ENCODE measurements around the gene ATF5. TPM values are rescaled to one million over a fixed set of nuclear protein-coding genes. Genes with fewer than 3 reads are reported as not detected.
"Not testable (repeated sequence)": the region's sequence is repeated elsewhere in the genome, so short reads cannot be mapped to it uniquely, and the experiment has no call there.

ATF5 gene
- total RNA-seq, 1 experiment from 2014 or later = 12.4 TPM

DNA sequence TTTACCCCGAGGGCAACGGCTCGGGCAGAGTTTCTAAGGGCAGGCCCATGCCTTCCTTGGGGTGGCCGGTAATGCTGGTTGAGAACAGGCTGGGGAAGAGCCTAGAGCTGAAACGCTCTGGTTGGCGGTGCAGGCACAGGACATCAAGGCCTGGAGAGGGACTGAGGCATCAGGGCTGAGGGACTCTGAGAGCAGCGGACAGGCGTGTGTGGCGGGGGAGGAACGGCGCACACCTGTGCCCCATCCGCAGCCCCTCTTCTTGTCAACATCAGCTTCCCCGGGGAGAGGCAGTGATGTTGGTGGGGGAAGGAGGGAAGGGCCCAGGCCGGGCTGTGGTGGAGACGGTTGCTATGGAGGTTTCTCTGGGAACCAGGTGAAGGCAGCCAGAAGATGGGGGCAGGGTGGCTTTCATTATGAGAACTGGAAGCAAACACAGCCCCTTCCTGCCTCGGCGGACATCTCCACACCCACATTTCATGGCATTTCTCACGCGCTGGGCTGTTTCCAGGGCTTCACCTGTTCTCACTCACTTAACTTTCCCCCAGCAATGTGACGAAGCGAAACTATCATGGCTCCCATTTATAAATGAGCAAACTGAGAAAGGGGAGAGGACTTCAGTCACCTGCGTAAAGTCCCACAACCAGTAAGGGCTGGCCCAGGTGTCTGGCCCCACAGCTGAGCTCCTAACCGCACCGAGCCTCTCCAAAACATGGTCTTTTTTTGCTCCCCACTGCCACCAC lies 8.2 kb upstream of the ATF5 start:
- no peak for DNase-seq (ENCODE audit: low spot score)
- in situ Hi-C loops (cut with HindIII; ENCODE audit: low sequenced_read_pairs) = no loop called here

DNA sequence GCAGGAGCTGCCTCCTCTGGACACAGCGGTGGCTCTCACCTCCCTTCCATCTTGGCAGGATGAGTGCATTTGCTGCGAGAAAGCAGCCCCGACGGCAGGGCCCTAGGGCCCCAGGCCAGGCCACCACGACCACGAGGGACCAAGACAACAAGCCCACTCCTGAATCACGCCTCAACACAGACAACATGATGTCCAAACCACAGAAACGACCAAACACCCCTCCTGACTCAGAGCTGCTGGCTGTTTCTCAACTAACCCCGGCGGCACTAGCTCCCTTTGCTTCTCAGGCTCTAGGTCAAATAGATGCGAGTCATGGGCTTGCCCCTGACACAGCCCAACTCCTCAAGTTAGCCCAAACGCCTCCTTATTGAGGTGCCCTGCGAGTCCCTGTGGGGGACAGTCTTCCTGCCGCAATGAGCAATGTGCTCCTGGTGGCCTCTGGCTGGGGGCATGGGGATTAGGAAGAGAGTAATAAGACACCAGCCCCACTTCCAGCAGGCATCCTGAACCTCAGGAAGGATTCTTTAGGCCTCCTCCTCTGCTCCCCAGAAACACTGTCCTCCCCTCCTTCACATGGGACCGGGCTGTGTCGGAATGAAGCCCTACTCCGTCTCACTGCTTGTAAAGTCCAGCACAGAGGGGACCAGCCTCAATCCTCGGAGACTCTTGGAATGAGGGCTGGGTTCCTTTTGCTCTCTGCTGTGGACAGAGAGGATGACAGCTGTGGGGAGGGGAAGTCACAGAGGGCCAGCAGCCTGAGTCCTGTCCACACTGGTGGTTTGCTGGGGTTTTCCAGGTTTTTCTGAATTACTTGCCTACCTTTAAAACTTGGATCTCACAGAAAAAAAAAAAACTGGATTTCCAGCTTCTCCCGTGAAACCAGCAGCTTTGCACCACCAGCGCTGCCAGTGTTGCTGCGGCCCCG lies 6.9 kb upstream of the ATF5 start:
- DNase-seq (ENCODE audit: low spot score) = no peak

DNA sequence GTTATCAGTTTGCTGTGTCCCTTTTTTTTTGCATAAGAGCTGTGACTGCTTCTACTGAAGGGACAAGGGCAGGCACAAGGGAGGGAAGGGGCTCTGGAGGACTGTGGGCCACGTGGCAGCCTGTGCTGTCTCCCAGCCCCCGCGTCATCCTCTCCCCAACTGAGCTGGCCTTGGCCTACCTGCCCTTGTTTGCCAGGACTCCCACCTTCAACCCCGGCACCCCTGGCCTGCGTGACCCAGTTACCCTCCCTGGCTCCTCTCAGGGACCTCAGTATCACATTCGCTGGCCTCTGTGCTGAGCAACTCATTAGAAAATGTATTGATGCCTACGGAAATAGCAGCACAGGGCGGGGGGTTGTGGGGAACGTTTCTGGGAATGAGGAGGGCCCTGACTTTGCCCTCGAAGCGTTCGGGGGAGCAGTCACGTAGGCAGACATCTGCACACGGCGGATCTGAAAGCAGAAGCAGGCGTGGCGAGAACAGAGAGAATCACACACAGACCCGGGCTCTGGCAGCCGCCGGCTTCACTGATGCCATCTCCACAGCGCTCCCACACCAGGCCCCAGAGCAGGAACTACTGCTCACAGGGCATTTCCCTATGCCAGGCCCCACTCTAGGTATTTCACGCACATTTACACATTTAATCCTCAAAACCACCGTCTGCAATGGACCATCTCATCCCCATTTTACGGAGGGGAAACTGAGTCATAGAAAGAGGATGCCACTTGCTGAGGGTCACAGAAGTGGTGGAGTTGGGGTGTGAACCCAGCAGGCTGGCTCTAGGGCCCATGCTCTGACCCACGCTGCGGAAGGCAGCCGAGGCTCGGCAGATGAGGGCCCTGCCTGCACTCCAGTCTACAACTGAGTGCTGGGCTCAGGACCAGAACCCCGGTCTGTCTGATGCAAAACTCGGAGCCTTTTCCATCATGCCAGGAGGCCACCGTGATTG lies 5.7 kb upstream of the ATF5 start:
- no peak for DNase-seq (ENCODE audit: low spot score)
- in situ Hi-C loops (cut with HindIII; ENCODE audit: low sequenced_read_pairs) = no loop called here

More for the DNA sequence above, 6.9 kb upstream of the ATF5 start:
- in situ Hi-C loops (cut with HindIII; ENCODE audit: low sequenced_read_pairs) = no loop called here

DNA sequence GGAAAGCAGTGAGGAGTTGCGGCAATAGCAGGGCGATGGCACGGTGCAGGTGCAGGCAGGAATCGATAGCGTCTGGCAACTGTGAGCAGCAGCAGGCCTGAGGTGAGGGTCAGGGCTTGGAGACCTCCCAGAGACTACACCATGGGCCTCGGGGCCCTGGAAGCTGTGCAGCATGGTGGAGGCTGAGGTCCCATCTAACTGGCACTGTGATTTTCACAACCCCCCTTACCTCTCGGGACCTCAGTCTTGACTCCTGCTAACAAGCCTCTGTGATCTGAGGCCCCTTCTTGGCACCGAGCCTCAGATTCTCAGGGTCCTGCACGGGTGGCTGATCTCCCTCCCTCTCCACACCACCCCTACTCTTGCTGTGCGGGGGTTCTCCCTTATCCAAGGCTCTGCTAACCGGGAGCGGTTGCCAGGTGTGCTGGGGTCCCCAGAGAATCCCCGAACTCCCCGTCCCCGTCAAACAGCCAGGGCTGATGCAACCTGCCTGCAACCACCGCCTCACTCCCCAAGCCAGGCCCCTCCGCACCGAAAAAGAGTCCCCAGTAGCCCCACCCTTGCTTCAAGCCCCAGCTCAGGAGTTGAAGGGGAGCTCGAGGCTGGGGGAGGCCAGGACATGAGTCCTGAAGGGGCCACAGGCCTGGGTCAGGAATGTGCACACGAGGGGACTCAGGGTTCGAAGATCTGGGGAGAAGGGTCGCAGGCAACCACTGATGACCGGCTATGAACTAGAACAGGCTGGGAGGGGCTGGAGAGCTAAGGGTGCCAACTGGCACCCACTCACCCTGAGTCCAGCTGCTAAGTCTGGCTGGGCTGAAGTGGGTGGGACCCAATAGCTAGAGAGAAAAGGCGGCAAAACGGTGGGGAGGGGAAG lies 4.8 kb upstream of the ATF5 start:
- in situ Hi-C loops (cut with HindIII; ENCODE audit: low sequenced_read_pairs) = no loop called here
- DNase-seq (ENCODE audit: low spot score) = no peak

DNA sequence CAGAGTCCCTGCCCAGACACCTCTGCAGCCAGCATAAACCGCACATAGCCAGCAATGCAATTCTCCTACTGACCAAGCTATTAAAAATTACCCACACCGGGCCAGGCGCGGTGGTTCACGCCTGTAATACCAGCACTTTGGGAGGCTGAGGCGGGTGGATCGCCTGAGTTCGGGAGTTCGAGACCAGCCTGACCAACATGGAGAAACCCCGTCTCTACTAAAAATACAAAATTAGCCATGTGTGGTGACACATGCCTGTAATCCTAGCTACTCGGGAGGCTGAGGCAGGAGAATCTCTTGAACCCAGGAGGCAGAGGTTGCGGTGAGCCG lies 4.2 kb upstream of the ATF5 start:
- DNase-seq (ENCODE audit: low spot score); in situ Hi-C loops (cut with HindIII; ENCODE audit: low sequenced_read_pairs): not testable (repeated sequence)

DNA sequence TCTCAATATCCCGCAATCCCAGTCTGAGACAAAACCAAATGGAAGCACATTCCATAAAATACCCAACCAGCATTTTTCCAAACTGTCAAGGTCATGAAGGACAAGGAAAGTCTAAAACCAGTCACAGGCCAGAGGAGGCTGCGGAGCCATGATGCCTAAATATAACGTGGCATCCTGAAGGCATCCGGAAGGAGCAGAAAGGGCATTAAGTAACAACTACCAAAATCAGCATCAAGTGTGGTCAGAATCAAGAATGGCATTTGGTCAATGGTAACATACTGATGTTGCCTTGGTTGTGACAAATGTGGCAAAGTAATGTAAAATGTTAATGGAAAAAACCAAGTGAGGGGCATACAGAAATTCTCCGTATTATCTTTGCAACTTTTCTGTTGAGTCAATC lies 3.5 kb upstream of the ATF5 start:
- in situ Hi-C loops (cut with HindIII; ENCODE audit: low sequenced_read_pairs) = no loop called here
- DNase-seq (ENCODE audit: low spot score) = no peak

DNA sequence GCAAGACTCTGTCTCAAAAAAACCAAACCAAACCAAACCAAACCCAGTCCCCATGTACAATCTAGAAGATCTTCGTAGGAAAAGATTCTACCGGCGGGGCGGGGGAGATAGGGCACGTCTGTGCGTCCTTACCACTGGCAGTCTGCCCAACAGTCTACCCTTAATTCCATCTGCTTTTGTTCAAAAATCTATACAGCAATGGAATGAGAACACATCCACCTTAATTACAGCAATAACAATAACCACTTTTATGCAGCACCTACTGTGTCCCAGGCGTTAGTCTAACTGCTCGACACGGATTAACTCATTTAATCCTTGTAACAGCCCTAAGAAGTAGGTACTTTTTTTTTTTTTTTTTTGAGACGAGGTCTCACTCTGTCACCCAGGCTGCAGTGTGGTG lies 2.5 kb upstream of the ATF5 start:
- in situ Hi-C loops (cut with HindIII; ENCODE audit: low sequenced_read_pairs) = no loop called here
- no peak for DNase-seq (ENCODE audit: low spot score)

DNA sequence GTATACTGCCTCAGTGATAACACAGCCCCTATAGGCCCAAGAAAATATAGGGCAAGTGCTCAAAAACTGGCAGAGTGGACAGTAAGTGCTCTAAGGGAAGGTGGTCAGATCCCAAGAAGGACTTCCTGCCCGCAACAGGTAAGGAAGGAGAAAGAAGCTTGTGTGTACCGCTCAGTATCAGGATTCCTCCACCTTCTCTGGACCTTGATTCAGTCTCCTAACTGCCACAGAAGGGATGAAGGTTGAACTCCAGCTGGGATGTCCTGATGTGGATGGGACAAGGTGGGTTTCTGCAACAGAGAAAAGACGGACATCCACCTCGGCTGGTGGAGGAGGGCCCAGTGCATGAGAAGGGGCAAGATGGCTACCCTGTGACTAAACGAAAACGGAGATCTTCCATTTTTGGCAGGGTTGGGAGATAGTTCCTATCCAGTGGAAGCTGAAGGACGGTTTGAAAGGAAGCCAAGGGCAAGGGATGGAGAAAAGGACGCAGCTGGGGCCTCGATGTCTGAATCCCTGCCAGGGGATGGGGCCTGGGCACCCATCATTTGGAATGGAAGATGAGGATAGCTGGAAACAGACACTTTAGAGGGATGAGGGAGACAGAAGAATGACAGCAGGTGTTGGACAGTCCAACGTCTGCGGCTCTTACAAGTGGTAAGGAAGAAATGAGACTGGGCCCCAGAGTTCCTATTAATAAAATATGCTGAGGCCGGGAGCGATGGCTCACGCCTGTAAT lies 1.3 kb upstream of the ATF5 start:
- DNase-seq (ENCODE audit: low spot score) = no peak
- in situ Hi-C loops (cut with HindIII; ENCODE audit: low sequenced_read_pairs) = no loop called here

DNA sequence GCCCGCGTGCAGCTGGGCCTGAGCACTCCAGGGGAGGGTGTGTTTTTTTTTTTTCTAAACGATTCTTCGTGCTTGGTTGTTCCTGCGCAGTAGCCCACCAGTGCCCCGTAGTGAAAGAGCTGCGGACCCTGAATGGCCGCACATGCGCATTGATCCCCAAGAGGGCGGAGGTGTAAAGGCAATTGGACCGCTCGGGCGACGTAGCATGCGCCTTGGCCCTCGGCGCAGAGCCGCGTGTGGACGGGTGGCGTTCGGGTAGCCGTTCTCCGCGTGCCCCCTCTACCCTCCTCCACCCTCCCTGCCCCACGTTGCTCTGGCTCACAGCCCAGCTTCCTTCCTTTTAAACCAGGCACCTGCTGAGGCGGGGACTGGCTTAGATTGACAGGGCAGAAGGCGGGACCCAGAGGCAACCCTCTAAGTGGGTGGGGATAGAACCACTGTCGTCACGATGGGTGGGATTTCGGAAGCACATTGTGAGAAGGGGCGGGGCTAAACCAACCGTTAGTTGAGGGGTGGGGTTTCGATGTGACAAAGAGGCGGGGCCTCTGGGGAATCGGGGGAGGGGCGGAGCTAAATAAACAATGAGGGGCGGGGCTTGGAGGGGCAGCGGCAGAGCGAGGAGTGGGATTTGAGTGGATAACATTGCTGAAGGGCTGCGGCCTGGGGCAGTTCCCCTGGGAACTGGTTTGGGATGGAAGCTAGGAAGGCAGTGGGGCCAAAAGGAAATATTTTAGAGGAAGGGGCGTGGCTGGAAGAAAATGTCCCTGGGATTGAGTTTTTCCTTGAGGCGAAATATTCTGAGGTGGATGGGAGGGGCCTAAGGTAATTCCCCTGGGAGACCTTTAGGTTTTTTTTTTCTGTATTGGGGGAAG lies 842 bp downstream of the ATF5 start:
- DNase-seq (ENCODE audit: low spot score) = peak; percentile 98
- in situ Hi-C loops (cut with HindIII; ENCODE audit: low sequenced_read_pairs) = no loop called here

DNA sequence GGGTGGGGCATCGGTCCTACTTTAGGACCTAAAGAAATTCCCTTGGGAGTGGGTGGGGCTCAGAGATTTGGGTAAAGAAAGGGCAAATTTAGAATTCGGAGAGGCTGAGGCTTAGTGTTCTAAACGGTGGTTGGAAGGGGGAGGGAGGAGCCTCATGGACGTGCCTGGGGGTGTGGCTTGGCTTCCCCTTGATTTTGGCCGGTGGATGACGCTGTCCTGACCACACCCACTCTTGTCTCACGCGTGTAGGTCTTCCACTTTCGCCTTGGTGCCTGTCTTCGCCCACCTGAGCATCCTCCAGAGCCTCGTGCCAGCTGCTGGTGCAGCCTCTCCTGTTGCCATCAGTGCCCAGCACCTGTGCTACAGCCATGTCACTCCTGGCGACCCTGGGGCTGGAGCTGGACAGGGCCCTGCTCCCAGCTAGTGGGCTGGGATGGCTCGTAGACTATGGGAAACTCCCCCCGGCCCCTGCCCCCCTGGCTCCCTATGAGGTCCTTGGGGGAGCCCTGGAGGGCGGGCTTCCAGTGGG lies 1.5 kb downstream of the ATF5 start:
- DNase-seq (ENCODE audit: low spot score) = no peak
- in situ Hi-C loops (cut with HindIII; ENCODE audit: low sequenced_read_pairs) = no loop called here

DNA sequence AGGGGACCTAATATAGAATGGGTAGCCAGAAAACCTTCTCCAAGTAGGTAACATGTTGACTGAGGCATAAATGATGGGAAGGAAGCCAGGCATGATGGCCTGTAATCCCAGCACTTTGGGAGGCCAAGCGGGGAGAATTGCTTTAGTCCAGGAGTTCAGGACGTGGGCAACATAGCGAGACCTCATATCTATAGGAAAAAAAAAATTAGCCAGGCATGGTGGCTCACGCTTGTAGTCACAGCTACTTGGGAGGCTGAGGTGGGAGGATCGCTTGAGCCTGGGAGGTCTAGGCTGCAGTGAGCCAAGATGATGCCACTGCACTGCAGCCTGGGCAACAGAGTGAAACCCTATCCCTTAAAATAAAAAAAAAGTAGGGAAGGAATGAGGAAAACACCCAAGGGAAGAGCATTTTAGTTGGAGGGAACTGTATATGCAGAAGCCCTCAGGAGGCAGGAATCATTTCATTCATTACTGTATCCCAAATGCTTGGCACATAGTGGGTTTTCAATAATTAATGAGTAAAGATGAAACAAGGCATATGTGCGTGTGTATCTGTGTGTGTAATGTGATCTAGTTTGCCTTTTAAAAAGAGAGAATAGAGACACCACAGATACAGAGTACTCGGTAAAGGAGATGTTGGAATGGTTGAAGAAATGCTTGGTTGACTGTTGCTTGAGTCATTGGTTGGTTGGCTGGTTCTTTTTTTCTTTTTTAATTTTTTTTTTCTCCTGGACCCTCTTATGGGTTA lies 2.5 kb downstream of the ATF5 start:
- no peak for DNase-seq (ENCODE audit: low spot score)
- in situ Hi-C loops (cut with HindIII; ENCODE audit: low sequenced_read_pairs) = no loop called here

DNA sequence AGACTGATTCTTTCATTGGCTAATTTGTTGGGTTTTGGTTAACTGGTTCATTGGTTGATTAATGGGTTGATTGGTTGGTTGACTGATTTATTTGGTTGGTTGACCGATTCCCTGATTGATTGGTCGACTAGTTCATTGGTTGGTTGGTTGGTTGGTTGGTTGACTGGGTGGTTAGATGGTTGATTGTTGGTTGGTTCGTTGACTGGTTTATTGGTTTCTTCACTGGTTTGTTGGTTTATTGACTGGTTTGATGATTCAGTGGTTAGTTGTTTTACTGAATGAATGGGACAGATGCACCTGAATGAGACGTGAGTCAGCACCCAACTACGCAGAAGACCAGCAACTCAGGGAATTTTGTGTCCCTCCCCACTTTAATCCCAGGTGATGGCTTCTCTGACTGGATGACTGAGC lies 3.0 kb downstream of the ATF5 start:
- in situ Hi-C loops (cut with HindIII; ENCODE audit: low sequenced_read_pairs) = no loop called here
- no peak for DNase-seq (ENCODE audit: low spot score)

DNA sequence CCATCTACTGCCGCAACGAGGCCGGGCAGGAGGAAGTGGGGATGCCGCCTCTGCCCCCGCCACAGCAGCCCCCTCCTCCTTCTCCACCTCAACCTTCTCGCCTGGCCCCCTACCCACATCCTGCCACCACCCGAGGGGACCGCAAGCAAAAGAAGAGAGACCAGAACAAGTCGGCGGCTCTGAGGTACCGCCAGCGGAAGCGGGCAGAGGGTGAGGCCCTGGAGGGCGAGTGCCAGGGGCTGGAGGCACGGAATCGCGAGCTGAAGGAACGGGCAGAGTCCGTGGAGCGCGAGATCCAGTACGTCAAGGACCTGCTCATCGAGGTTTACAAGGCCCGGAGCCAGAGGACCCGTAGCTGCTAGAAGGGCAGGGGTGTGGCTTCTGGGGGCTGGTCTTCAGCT lies 3.7 kb downstream of the ATF5 start:
- in situ Hi-C loops (cut with HindIII; ENCODE audit: low sequenced_read_pairs) = no loop called here

DNA sequence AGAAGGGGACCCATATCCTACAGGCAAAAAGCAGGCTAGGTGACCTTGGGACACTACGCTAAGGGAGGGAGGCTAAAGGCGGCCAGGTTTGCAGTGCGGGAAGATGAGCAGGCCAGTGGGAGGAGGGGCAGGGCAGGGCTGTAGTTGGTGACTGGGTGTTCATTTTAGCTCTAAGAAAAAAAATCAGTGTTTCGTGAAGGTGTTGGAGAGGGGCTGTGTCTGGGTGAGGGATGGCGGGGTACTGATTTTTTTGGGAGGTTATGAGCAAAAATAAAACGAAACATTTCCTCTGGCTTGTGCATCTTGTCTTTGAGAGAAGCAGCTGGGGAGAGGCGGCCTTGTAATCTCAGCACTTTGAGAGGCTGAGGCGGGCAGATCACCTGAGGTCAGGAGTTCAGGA lies 4.6 kb downstream of the ATF5 start:
- DNase-seq (ENCODE audit: low spot score) = no peak
- in situ Hi-C loops (cut with HindIII; ENCODE audit: low sequenced_read_pairs) = no loop called here

More for the DNA sequence above, 3.7 kb downstream of the ATF5 start:
- DNase-seq (ENCODE audit: low spot score) = no peak

DNA sequence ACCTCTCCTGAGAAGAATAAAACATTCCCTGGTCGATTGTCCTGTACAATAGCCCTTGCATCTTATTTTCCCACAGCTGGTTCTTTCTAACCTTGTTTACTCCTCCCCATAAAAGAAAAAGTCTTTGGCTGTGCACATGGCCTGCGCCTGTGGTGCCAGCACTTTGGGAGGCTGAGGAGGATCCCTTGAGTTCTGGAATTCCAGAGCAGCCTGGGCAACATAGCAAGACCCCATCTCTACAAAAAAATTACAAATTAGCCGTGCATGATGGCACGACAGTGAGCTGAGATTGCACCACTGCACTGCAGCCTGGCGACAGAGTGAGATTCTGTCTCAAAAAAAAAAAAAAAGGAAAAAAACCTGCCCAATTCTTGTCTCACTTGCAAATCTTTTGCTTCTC lies 7.5 kb downstream of the ATF5 start:
- in situ Hi-C loops (cut with HindIII; ENCODE audit: low sequenced_read_pairs) = no loop called here
- DNase-seq (ENCODE audit: low spot score) = no peak

DNA sequence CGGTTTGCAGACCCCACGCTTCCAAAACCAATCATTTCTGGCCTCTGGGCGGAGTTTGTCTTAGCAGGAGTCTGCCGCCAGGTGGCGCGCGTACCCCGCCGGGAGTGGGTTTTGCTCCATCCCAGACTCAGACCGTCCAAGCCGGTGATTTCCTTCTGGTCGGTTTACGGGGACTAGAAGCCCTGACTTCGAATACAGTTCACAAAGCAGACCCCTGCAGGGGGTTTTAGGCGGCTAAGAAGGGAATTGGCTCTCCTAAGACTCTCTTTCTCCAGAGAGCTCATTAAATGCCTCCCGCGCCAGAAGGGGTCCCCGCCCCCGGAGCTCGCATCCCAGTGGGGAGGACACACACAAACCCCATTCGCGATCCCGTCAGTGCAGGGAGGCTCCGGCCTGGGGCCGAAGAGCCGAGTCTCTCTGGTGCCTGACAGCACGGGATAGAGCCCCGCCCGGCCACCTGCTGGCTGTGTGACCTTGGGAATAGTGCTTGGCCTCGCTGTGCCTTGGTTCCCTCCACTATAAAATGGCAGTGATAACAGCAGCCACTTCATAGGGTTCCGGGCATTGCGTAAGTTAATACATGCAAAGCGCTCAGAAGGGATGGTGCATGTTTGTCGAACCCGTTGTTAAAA lies 8.9 kb downstream of the ATF5 start:
- DNase-seq (ENCODE audit: low spot score) = peak; percentile 75
- in situ Hi-C loops (cut with HindIII; ENCODE audit: low sequenced_read_pairs) = no loop called here
